ENCODE data around the gene HOXA10.

The HOXA10 gene

GRCh38 chr7:27203365-27203953 is 29.3 kb upstream of the HOXA10 start:
- no peak for DNase-seq

- DNase-seq: no peak
These were observed 28.7 kb upstream of the HOXA10 start for GRCh38 chr7:27202862-27203134.

- DNase-seq: no peak
These were observed 28.1 kb upstream of the HOXA10 start for GRCh38 chr7:27202018-27202861.

- DNase-seq: no peak
These were observed 27.5 kb upstream of the HOXA10 start for GRCh38 chr7:27201580-27202017.

- no peak for DNase-seq
These were observed 26.9 kb upstream of the HOXA10 start for GRCh38 chr7:27200761-27201579.

- peak; percentile 36 for DNase-seq
These were observed 26.0 kb upstream of the HOXA10 start, which contains the start of gene HOXA13 for GRCh38 chr7:27199849-27200760. TSS of gene HOXA13 (minus strand) at chr7:27200091. CDS start at chr7:27200077, 14 bp downstream.

- DNase-seq: no peak
These were observed 25.0 kb upstream of the HOXA10 start for GRCh38 chr7:27198871-27199801.

GRCh38 chr7:27198138-27198841 is 24.2 kb upstream of the HOXA10 start:
- no peak for DNase-seq

- no peak for DNase-seq
These were observed 23.3 kb upstream of the HOXA10 start for GRCh38 chr7:27197137-27198042.

GRCh38 chr7:27196287-27196767 is 22.2 kb upstream of the HOXA10 start:
- peak; percentile 72 for DNase-seq

GRCh38 chr7:27194686-27195379 is 20.7 kb upstream of the HOXA10 start:
- DNase-seq: no peak

- DNase-seq: no peak
These were observed 19.9 kb upstream of the HOXA10 start for GRCh38 chr7:27194002-27194352.

- DNase-seq: no peak
These were observed 19.3 kb upstream of the HOXA10 start for GRCh38 chr7:27193335-27194001.

- no peak for DNase-seq
These were observed 18.6 kb upstream of the HOXA10 start for GRCh38 chr7:27192546-27193334.

- DNase-seq: no peak
These were observed 17.9 kb upstream of the HOXA10 start for GRCh38 chr7:27191833-27192545.

- no peak for DNase-seq
These were observed 17.1 kb upstream of the HOXA10 start for GRCh38 chr7:27191161-27191731.
